Hippocampal formation (tissue), 2 donors: ENCODE data around the gene TMC2.
A peak's percentile ranks its signal among the peaks of the same experiment; 100 is the strongest.
"Not testable (repeated sequence)": the region's sequence is repeated elsewhere in the genome, so short reads cannot be mapped to it uniquely, and the experiment has no call there.

Experiments
- DNase-seq, 2 donors: peaks; one replicate each; lab custom pipeline; 2025; lab: John Stamatoyannopoulos, UW

The TMC2 gene, protein sequence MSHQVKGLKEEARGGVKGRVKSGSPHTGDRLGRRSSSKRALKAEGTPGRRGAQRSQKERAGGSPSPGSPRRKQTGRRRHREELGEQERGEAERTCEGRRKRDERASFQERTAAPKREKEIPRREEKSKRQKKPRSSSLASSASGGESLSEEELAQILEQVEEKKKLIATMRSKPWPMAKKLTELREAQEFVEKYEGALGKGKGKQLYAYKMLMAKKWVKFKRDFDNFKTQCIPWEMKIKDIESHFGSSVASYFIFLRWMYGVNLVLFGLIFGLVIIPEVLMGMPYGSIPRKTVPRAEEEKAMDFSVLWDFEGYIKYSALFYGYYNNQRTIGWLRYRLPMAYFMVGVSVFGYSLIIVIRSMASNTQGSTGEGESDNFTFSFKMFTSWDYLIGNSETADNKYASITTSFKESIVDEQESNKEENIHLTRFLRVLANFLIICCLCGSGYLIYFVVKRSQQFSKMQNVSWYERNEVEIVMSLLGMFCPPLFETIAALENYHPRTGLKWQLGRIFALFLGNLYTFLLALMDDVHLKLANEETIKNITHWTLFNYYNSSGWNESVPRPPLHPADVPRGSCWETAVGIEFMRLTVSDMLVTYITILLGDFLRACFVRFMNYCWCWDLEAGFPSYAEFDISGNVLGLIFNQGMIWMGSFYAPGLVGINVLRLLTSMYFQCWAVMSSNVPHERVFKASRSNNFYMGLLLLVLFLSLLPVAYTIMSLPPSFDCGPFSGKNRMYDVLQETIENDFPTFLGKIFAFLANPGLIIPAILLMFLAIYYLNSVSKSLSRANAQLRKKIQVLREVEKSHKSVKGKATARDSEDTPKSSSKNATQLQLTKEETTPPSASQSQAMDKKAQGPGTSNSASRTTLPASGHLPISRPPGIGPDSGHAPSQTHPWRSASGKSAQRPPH

DNA sequence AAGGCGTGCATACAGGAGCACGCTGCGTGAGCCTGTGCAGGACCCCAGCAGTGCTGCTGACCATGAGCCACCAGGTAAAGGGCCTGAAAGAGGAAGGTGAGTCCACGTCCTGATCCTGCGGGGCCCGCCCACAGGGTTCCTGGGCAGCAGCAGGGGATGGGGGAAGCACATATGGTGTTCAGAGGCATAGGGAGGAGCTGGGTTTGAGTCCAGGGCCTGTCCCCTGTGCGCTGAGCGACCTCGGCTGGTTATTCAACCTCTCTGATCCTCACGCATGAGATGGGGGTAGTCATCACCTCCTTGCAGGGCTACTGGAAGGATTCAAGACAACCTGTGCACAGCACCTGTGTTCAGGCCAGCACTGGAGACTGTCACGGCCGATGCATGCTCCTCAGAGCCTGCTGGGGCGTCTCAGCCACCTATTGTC is at the start of gene TMC2:
TSS of gene TMC2 (plus strand) at position 14 of the 427 bp plus-strand sequence. CDS start at position 63, 49 bp downstream.
- DNase-seq = no peak

DNA sequence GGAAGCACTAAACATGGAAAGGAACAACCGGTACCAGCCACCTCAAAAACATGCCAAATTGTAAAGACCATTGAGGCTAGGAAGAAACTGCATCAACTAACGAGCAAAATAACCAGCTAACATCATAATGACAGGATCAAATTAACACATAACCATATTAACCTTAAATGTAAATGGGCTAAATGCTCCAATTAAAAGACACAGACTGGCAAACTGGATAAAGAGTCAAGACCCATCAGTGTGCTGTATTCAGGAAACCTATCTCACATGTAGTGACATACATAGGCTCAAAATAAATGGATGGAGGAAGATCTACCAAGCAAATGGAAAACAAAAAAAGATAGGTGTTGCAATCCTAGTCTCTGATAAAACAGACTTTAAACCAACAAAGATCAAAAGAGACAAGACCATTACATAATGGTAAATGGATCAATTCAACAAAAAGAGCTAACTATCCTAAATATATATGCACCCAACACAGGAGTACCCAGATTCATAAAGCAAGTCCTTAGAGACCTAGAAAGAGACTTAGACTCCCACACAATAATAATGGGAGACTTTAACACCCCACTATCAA is 33.5 kb upstream of the TMC2 start:
- not testable (repeated sequence) for DNase-seq

DNA sequence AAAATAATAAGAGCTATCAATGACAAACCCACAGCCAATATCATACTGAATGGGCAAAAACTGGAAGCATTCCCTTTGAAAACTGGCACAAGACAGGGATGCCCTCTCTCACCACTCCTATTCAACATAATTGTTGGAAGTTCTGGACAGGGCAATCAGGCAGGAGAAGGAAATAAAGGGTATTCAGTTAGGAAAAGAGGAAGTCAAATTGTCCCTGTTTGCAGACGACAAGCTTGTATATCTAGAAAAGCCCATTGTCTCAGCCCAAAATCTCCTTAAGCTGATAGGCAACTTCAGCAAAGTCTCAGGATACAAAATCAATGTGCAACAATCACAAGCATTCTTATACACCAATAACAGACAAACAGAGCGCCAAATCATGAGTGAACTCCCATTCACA is 31.6 kb upstream of the TMC2 start:
- DNase-seq = not testable (repeated sequence)

DNA sequence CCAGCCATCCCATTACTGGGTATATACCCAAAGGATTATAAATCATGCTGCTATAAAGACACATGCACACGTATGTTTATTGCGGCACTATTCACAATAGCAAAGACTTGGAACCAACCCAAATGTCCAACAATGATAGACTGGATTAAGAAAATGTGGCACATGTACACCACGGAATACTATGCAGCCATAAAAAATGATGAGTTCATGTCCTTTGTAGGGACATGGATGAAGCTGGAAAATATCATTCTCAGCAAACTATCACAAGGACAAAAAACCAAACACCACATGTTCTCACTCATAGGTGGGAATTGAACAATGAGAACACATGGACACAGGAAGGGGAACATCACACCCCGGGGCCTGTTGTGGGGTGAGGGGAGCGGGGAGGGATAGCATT is 29.9 kb upstream of the TMC2 start:
- DNase-seq = not testable (repeated sequence)

DNA sequence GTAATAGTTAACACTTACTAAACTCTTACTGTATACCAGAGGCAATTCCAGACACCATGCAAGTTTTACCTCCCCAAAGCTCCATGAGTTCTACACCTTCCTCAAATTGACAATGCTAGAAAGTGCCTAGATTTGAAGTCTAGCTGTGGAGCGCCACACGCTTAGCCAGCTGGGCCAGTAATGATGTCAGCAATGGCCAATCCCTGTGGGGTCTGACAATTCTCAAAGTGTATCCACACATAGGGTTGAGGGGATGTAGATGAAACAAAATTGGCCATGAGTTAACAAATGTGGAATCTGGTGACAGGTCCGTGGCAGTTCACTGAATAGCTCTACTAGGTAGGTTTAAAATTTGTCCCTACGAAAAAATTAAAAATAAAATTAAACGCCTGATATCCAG is 28.9 kb upstream of the TMC2 start:
- DNase-seq = no peak

DNA sequence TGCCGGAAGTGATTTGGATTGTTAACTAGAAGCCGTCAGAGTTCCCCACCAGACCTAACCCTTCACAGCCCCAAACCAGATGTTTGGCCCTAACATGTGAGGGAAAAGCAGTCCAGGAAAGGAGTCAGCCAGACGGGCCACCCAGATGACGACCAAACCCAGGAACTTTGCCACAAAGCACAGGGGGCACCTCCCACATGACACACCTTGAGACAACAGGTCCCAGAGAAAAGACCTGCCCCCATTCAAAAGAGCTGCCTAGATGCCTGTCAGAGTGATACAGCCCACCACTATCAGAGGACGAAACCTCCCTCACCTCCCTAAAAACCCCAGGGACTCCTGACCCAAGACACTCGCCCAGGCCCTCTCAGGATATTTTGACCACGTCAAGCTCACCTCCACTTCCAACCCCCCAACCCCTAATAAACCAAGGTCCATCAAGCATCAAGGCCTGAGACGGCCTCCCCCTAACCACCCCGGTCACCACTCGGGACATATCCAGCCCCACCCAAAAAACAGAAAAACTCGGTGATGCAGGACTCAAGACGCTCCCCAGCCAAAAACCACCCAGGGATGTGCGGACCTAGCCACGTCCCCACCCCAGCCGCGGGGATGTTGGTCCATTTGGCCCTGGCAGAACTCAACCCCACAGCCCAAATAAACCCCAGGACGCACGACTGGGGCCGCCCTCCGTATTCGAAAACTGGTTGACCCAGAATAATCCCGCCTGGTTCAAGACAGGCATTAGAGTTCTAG is 28.3 kb upstream of the TMC2 start:
- no peak for DNase-seq

DNA sequence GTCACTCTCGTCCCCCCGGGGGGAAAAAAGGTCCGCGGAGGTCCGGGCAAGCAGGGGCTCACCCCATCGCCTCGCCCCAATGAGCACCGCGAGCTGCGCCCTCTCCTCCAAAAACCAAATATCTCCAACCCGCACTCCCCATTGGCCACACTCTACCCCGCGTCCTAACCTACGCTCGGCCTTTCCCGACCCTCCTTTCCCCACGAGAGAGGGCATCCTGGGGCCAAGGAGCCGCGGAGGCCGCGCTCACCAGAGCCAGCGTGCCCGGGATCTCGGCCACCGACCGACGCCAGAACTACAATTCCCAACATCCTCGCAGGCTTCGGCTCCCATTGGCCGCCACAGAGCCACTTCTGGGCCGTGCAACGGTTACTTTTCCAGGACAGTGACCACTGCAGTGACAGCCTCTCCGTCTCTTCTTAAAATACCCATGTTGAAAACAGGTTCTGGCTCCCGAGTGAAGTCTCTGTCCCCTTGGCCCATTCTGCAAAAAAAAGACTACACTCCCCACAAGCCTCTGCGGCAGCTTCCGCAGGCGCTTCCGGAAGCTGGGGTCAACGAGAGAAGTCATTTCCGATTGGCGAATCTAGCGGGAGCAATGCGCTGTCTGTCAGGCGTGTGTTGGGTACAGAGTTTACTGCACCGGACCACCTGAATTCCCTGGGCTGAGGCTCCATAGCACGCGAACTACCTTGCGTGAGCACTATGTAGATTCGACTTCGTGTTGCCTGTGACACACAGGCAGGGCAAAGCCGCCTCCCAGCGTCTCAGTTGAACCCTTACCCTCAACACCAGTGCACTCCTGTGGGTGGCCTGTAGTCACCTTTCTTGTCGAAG is 27.5 kb upstream of the TMC2 start, which contains the start of gene ZNF343:
TSS of gene ZNF343 (minus strand) at position 285 of the 837 bp plus-strand sequence. CDS start 15,020 bp downstream, outside the sequence.
- peak; percentile 91 to 93 for DNase-seq

DNA sequence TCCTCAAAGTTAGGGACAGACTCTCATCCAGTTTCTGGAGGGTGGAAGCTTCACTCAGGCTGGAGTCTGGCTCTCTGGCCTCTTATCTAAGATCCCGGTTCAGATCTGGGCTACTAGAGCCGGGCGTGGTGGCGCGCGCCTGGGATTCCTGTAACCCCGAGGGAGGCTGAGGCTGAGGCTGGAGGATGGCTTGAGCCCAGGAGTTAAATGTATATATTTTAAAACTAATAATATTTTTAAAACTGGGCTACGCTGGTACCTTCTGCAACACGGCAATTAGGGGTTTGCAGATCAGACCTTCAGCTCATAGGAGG is 26.9 kb upstream of the TMC2 start:
- DNase-seq = no peak

DNA sequence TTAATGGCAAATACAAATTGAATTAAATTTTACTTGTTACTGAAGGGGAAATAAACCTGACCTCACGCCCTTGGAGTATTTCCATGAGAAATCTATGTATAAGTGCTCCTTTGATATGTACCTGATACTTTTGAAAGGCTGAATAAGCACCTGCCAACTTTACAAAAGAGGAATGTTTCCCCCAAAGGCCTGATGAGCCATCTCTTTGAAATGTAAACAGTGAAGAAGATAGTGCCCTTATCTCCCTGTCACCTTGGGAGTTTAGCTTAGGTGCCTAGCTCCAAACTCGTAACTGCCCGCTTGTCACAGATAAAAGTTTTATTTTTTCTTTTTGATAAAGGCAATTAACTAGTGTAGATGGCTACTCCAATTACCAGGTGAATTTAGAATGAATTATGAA is 26.6 kb upstream of the TMC2 start:
- DNase-seq = no peak

DNA sequence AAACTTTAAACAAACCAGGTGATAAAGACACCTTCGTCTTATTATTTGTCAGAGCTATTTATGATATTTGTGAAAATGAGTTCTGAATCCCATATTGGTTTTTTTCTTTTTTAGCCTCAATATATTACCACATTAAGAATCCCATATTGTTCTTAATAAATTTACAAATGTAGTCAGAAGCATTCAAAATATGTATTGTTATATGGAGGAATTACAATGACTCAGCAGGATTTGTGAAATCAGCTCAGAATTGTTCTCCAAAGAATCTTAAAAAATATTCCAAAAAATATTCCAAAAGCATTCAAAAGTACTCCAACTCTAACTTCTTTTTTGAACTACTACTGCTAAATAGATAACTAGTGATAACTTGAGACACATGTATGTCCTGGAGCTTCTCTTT is 21.2 kb upstream of the TMC2 start:
- DNase-seq = no peak

DNA sequence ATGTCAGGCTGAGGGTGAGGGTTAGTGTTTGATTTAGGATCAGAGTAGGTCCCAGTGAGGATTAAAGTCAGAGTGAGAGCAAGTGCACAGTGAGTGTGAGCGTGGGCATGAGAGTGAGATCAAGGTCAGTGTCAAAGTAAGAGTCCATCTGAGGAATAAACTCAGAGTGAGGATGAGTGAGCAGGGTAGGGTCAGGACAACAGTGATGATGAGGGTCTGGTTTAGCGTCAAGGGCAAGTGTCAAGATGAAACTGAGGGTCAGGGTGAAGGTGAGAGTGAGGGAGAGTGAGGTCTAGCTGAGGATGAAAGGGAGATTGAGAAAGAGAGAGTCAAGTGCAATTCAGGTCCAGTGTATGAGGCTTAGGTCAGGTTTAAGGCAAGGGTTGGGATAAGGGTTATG is 20.0 kb upstream of the TMC2 start:
- no peak for DNase-seq

DNA sequence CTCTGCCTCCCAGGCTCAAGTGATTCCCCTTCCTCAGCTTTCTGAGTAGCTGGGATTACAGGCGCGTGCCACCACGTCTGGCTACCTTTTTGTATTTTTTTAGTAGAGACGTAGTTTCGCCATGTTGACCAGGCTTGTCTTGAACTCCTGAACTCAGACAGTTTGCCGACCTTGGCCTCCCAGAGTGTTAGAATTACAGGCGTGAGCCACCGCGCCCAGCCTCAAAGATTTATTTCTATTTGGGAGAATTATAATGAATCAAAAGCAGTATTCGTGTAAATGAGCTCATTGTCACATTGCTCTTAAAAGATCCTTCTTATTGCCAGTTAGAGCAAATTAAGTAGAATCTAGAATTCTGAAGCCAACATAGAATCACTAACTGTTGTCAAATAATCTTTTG is 18.3 kb upstream of the TMC2 start:
- DNase-seq = no peak

DNA sequence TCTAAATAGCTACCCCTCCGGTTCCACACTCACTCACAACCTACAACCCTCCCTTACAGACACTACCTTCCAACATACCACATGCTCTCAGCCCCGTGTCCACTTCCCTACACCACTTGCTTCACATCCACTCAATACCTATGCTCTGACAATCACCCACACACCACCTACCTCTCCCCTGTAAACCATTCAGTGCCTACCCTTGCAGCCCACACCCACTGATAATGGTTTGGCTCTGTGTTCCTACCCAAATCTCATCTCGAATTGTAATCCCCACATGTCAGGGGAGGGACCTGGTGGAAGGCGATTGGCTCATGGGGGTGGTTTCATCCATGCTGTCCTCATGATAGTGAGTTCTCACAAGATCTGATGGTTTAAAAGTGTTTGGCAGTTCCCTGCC is 17.8 kb upstream of the TMC2 start:
- DNase-seq = no peak

DNA sequence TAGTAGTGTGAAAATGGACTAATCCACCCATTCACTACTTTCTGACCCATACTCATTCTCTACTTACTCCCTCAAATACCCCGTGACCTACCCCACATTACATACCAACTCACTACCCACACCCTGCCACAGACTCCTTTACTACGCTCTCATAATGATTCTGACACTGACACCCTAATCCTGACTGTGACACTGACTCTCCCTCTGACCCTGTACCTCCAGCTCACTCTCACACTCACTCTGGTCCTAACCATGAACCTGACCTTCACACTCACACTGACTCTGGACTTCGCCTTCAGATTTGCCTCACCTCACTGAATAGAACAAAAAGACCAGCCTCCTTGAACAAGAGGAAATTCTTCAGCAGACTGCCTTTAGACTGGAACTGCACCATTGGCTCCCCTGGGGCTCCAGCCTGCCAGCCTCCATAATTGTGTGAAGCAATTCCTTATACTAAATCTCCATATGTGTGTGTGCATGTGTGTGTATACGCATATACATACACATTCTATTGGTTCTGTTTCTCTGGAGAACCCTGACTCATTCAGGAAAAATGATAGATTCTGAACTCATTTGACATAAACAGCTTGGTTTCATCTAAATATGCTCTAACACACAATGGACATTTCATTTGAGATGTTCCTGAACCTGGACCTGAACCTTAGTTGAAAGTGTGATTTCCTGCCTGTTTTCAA is 17.1 kb upstream of the TMC2 start:
- no peak for DNase-seq

DNA sequence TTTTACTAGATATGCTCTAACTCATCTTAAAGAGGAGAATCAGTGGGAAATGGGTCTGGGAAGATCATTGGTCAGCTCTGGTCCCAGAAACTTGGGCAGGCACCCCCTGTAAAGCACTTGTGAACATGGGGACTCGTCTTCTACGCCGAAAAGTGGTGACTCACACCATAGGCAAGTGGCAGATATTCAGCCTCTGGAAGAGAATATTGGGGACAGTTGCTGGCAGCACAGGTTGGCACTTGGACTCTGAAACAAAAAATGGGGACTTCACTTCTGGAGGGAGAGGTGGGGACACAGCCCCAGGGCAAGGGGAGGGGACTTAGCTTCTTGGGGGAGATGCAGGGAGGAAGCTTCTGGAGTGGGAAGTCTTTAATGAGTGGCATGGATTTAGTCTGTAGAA is 15.8 kb upstream of the TMC2 start:
- no peak for DNase-seq

DNA sequence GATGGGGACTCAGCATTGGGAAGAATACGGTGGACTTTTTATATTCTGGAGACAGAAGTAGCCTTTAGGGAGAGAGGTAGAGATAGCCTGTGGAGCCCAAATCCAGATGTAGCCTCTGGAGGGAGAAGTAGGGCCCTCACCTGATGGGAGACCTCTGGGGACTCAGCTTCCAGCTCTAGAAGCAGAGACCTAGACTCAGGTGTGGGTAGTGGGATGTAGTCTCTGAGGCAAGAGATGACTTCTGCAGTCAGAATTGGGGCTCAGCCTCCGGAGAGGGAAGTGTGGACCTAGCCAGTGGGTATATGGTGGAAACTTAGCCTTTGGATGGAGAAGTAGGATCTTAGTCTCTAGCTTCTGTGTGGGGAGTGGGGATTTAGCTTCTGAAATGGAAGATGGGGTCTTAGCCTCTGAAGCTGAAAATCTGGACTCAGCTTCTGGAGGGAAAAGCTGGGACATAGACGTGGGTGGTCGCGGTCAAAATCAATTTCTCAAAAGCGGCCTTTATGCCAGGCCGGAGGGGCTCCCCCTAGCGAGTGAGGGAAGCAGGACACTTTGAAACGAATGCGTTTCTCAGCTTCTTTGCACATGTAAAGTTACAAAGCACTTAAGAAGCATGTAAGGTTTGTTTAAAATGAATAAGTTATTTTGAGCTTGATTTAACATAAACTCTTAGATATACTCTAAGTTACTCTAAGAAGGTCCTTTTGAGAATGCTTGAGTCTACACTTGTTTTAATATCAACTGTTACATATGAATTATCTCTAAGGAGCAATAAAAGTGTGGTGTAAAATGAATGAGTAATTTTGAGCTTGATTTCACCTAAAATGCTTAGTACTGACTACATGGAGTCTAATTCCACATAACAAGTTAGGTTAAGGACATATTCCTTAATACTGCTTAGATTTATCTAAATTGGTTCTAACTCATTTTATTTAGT is 14.7 kb upstream of the TMC2 start:
- peak; percentile 13 to 14 for DNase-seq

DNA sequence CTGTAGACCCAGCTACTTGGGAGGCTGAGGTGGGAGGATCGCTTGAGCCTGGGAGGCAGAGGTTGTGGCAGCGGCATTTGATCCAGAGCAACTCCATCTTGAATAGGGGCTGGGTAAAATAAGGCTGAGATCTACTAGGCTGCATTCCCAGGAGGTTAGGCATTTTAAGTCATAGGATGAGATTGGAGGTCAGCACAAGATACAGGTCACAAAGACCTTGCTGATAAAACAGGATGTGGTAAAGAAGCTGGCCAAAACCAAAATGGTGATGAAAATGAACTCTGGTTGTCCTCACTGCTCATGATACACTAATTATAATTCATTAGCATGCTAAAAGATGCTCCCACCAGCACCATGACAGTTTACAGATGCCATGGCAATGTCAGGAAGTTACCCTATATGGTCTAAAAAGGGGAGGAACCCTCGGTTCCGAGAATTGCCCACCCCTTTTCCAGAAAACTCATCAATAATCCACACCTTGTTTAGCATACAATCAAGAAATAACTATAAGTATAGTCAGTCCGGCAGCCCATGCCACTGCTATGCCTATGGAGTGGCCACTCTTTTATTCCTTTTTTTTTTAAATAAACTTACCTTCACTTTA is 13.4 kb upstream of the TMC2 start:
- not testable (repeated sequence) for DNase-seq

DNA sequence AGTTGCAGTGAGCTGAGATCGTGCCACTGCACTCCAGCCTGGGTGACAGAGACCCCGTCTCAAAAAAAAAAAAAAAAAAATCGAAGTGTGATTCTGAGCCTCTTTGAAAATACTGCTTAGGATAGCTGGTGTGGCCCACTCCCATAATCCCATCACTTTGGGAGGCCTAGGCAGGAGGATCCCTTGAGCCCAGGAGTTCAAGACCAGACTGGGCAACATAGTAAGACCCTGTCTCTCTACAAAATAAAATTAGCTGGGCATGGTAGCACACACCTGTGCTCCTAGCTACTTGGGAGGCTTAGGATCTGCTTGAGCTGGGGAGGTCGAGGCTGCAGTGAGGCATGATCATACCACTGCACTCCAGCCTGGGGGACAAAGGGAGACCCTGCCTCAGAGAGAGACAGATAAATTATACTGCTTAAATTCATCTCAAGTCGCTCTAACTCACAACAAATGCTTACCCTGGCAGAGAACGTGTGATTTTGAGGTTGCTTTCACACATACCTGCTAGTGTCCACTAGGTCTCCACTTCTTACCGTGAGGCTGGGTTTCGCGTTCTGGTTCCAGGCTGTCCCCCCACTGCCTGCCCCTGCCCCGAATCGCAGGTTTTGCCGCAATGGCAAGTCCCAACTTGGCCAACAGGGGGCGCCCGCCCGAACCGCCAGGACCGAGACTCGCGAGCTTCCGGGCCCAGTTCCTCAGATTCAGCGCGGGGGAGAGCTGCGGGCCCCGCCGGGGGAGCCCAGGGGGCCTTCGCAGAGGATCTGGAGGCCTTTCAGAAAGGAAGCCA is 12.3 kb upstream of the TMC2 start:
- peak; percentile 64 to 79 for DNase-seq
